ENCODE results near the gene CCNC.

The CCNC gene

DNA sequence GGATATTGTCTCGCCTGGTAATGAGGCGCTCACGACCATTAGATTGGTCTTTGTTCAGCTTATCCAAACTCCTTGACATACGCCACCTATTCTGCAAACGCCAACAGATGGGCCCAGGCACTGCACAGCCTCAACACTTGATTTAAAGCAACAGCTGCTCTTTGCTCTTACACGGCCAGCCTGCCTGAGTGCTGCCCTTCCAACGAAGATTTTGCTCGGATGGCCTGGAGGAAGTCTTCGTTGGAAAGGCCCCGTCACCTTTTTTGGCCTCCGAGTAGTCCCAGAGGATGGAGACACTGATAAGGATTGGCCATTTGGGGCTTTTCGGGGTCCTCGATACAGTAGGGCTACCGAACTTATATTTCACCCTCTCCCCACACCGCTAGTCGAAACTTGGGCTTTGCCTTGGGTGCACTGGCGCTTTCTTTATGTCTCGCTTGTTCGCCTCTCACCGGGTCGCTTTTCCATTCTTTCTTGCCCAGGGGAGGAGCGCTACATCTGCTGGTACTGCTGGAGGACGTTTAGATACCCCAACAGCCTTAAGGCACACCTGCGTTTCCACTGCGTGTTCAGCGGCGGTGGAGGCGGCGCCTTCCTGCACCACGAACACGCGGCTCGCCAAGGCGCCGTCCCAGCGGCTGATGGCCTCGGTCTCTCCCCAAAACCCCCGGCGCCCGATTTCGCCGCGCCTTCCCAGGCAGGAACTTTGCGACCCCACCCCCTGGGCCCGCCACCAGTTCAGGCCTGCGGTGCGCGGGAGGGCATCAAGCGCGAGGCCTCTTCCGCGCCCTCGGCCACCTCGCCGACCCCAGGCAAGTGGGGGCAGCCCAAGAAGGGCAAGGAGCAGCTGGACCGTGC is 44.3 kb upstream of the CCNC start:
- H3K4me3 ChIP-seq (ENCODE audit: low read depth, low read length) = no peak overlapping the region
- in situ Hi-C loops (cut with HindIII; ENCODE audit: low sequenced_read_pairs) = no loop called here
- TF ChIP-seq, protein P1, sequence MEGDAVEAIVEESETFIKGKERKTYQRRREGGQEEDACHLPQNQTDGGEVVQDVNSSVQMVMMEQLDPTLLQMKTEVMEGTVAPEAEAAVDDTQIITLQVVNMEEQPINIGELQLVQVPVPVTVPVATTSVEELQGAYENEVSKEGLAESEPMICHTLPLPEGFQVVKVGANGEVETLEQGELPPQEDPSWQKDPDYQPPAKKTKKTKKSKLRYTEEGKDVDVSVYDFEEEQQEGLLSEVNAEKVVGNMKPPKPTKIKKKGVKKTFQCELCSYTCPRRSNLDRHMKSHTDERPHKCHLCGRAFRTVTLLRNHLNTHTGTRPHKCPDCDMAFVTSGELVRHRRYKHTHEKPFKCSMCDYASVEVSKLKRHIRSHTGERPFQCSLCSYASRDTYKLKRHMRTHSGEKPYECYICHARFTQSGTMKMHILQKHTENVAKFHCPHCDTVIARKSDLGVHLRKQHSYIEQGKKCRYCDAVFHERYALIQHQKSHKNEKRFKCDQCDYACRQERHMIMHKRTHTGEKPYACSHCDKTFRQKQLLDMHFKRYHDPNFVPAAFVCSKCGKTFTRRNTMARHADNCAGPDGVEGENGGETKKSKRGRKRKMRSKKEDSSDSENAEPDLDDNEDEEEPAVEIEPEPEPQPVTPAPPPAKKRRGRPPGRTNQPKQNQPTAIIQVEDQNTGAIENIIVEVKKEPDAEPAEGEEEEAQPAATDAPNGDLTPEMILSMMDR (IDR thresholded peaks at IDR 0.05; ENCODE audit: low read depth, low read length) = no peak
- DNase-seq (ENCODE audit: low read depth, low spot score) = no peak

DNA sequence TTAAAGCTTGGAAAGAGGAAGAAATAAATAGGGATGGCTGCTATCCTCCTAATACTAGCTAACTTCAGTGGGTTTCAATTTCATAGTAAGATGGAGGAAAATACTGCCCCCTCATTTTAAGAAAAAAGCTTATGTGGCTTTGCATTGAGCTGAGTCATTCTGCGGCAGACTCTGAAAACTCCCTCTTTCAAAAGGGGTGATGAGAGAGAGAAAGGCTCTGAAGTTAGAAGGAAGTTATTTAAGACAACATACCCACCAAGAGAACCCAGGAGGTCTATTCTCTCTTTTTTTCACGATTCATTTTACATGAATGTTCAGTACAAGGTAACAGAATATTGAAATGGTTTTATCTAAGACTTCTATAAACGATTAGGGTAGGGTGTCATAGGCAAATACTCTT is 42.7 kb upstream of the CCNC start:
- no peak overlapping the region for H3K4me3 ChIP-seq (ENCODE audit: low read depth, low read length)
- no peak for DNase-seq (ENCODE audit: low read depth, low spot score)
- TF ChIP-seq, protein P1 (IDR thresholded peaks at IDR 0.05; ENCODE audit: low read depth, low read length) = no peak
- in situ Hi-C loops (cut with HindIII; ENCODE audit: low sequenced_read_pairs) = no loop called here

DNA sequence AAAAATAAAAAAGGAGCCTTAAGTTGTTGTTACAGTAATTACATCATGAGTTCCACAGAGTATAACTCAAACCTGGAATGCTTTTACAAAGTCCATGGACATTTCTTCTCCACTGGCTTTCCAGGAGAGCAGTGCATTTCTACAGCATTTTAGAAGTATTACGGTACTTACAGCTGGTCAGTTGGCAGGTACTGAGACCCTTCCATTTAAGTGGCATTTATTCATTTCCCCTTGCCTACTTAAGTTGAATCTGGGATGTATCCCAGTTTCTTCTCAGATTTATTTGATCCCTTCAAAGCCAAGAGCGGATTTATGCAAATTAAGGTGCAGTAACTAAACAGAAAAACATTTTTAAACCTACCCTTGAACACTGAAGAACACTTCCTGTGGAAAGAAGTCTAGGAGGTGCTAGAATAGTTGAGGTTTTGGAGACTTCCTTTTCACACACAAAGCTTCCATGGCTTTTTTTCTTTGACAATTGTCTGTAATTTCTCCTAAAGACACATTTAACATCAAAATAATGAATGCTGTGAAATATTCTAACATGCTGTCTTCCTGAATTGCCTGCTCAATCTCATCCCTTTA is 41.5 kb upstream of the CCNC start:
- DNase-seq (ENCODE audit: low read depth, low spot score) = no peak
- TF ChIP-seq, protein P1 (IDR thresholded peaks at IDR 0.05; ENCODE audit: low read depth, low read length) = no peak
- in situ Hi-C loops (cut with HindIII; ENCODE audit: low sequenced_read_pairs) = no loop called here
- no peak overlapping the region for H3K4me3 ChIP-seq (ENCODE audit: low read depth, low read length)

DNA sequence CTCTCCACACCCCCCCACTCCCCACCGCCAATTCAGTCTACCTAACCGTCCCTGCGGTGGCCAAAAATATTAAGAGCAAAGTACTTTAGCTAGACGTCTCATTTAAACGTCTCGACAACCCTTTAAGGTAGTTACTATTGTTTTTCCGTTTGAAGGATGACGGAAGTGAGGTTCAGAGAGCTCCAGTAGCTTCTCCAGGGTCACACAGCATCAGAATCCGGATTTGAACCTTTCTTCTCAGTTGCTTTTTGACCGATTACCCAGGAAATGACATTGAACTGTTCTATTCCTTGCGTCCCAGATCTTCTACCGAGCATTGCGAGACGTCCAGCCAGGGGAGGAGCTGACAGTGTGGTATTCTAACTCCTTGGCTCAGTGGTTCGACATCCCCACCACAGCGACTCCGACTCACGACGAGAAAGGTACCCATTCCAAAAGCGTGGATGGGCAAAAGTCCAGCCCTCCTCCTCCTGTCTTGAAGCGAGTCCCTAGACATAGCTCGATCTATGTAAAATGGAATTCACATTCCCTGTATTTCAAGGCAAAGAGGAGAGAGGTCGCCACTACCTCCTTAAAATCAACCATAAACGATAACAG is 40.5 kb upstream of the CCNC start:
- no peak overlapping the region for H3K4me3 ChIP-seq (ENCODE audit: low read depth, low read length)
- in situ Hi-C loops (cut with HindIII; ENCODE audit: low sequenced_read_pairs) = no loop called here
- TF ChIP-seq, protein P1 (IDR thresholded peaks at IDR 0.05; ENCODE audit: low read depth, low read length) = no peak
- no peak for DNase-seq (ENCODE audit: low read depth, low spot score)

DNA sequence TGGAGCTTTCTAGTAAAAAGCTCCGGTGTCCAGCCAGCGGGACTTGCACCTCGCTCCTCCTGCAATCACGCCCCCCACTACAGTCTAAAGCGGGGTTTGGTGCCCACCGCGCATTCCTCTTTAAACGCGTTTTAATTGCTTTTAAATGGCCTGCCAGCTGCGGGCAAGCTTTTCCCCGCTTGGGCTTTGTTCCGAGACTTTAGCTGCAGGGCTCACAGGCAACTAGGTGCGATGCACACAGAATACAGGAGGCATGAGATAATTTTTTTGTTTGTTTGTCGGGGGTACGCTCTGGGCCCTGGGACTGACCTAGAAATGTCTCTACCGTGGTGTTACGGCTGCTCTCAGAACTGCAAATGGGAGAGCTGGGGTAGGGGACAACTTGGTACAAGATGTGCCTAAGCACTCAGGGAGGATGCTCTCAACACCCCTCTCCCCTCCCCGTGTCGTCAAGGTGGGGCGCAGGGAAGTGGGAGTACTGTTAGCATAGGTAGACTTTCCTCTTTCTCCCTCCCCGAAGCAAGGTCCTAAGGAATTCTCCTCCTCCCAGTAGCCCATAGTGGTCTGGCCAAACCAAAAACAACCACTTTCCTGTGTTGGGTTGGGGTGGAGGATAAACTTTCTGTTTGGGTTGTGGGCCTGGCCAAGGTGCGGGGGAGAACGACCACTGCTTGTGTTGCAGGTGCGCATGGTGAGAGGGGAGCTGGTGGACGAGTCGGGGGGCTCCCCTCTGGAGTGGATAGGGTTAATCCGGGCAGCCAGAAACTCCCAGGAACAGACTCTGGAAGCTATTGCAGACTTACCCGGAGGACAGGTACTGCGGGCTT is 39.8 kb upstream of the CCNC start:
- in situ Hi-C loops (cut with HindIII; ENCODE audit: low sequenced_read_pairs) = no loop called here
- TF ChIP-seq, protein P1 (IDR thresholded peaks at IDR 0.05; ENCODE audit: low read depth, low read length) = no peak
- DNase-seq (ENCODE audit: low read depth, low spot score) = no peak
- H3K4me3 ChIP-seq (ENCODE audit: low read depth, low read length) = no peak overlapping the region

DNA sequence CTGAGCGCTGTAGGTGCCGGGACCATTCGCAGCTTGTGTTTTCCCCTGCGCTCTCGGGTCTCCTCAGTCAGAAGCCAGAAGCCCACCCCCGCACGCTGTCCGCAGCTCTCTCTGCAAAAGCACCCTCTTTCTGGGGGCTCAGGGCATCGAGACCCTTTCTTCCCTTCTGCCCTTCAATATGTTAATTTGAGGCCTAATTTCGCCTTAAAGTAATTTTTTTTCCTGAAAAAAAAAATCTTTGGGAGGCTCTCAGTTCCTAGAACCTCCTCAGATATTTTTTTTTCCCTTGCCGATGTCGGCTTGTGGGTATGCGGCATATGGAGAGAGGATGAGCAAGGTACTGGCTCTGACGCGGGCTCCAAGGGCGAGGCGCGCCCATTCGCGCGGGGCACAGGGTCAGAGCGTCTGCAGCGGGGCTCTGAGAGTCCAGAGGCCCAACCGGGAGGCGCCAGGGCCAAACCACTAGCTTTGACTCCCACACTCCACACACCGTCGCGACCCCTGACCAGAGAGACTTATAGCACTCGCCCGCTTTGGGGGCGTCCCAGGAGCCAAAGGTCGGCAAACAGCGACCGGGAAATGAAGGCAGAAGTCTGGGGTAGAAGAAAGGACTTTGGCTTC is 39.1 kb upstream of the CCNC start:
- DNase-seq (ENCODE audit: low read depth, low spot score) = no peak
- in situ Hi-C loops (cut with HindIII; ENCODE audit: low sequenced_read_pairs) = no loop called here
- TF ChIP-seq, protein P1 (IDR thresholded peaks at IDR 0.05; ENCODE audit: low read depth, low read length) = no peak
- H3K4me3 ChIP-seq (ENCODE audit: low read depth, low read length) = no peak overlapping the region
